HG03139 (cell line): ENCODE data around the gene SLC23A2.
"Not testable (repeated sequence)": the region's sequence is repeated elsewhere in the genome, so short reads cannot be mapped to it uniquely, and the experiment has no call there.

Experiments used
- ATAC-seq: cut with Tn5 transposase; IDR thresholded peaks from one replicate; pipeline ENCODE4 v1.9.1; 2021; ENCODE audit not compliant: unreplicated experiment

The SLC23A2 gene

GRCh38 chr20:5008759-5009158 is 7.4 kb upstream of the SLC23A2 start:
- no peak for ATAC-seq

- no peak for ATAC-seq
Measured at GRCh38 chr20:5005326-5005725, 4.0 kb upstream of the SLC23A2 start.

GRCh38 chr20:5004825-5005224 is 3.5 kb upstream of the SLC23A2 start:
- not testable (repeated sequence) for ATAC-seq

- ATAC-seq, result no peak
Measured at GRCh38 chr20:5003626-5004025, 2.3 kb upstream of the SLC23A2 start.

- no peak for ATAC-seq
Measured at GRCh38 chr20:5002077-5002413, 735 bp upstream of the SLC23A2 start.

GRCh38 chr20:5000263-5001173 is 792 bp downstream of the SLC23A2 start:
- ATAC-seq, result peak; percentile 30

- no peak for ATAC-seq
Measured at GRCh38 chr20:4999788-5000187, 1.5 kb downstream of the SLC23A2 start.

GRCh38 chr20:4998160-4998651 is 3.1 kb downstream of the SLC23A2 start:
- ATAC-seq, result no peak

- no peak for ATAC-seq
Measured at GRCh38 chr20:4997222-4997621, 4.1 kb downstream of the SLC23A2 start.

GRCh38 chr20:4989570-4989969 is 11.7 kb downstream of the SLC23A2 start:
- no peak for ATAC-seq

GRCh38 chr20:4987130-4987529 is 14.2 kb downstream of the SLC23A2 start:
- ATAC-seq, result no peak

GRCh38 chr20:4985658-4986057 is 15.7 kb downstream of the SLC23A2 start:
- ATAC-seq, result no peak

GRCh38 chr20:4982281-4982680 is 19.0 kb downstream of the SLC23A2 start:
- no peak for ATAC-seq

- ATAC-seq, result no peak
Measured at GRCh38 chr20:4979841-4980410, 21.4 kb downstream of the SLC23A2 start.

- no peak for ATAC-seq
Measured at GRCh38 chr20:4978050-4978918, 23.0 kb downstream of the SLC23A2 start.

- ATAC-seq, result not testable (repeated sequence)
Measured at GRCh38 chr20:4976014-4976413, 25.3 kb downstream of the SLC23A2 start.

- ATAC-seq, result peak; percentile 84
Measured at GRCh38 chr20:4973330-4974097, 27.8 kb downstream of the SLC23A2 start.

GRCh38 chr20:4972506-4973251 is 28.6 kb downstream of the SLC23A2 start:
- no peak for ATAC-seq

GRCh38 chr20:4971064-4971463 is 30.2 kb downstream of the SLC23A2 start:
- no peak for ATAC-seq
